HepG2 (cell line): Measurements from ENCODE around the gene LMAN2. TPM values are rescaled to one million over a fixed set of nuclear protein-coding genes. Genes with fewer than 3 reads are reported as not detected.

Source experiments
- AGO1 ChIP-seq: fragments of 200-400 bp; formaldehyde crosslinking; IDR thresholded peaks from 2 replicates; pipeline ENCODE4 v1.6.1; 2017; ENCODE audit warnings: mild to moderate bottlenecking, low read depth, low read length, moderate library complexity; ENCODE audit not compliant: poor library complexity, severe bottlenecking
- FIP1L1 ChIP-seq: fragments of 200-400 bp; formaldehyde crosslinking; IDR thresholded peaks from 2 replicates; pipeline ENCODE4 v1.6.1; 2018; ENCODE audit warnings: low read depth, mild to moderate bottlenecking, low read length, moderate library complexity, borderline replicate concordance; ENCODE audit not compliant: insufficient read depth
- NCOA1 ChIP-seq: sonication (generic); formaldehyde crosslinking; IDR thresholded peaks from 2 replicates; pipeline ENCODE4 v1.9.0; 2021; ENCODE audit warnings: missing genetic modification reagents
- NCOA5 ChIP-seq: sonication (generic); formaldehyde crosslinking; IDR thresholded peaks from 2 replicates; pipeline ENCODE4 v1.4.0; 2020; ENCODE audit warnings: missing genetic modification reagents
- NFYB ChIP-seq: sonication (generic); formaldehyde crosslinking; IDR thresholded peaks from 2 replicates; pipeline ENCODE4 v1.4.0; 2020; ENCODE audit warnings: missing genetic modification reagents
- NRL ChIP-seq: sonication (generic); formaldehyde crosslinking; IDR thresholded peaks from 2 replicates; pipeline ENCODE4 v1.5.0; 2020; ENCODE audit warnings: missing genetic modification reagents, mild to moderate bottlenecking, moderate library complexity, borderline replicate concordance
- POLR2AphosphoS5 ChIP-seq: IDR thresholded peaks from 2 replicates; pipeline ENCODE4 v1.6.1; 2012; ENCODE audit warnings: low read depth, low read length
- RFX1 ChIP-seq: fragments of 450-650 bp; IDR thresholded peaks from 2 replicates; pipeline ENCODE4 v1.6.1; 2017
- SALL1 ChIP-seq: sonication (generic); formaldehyde crosslinking; IDR thresholded peaks from 2 replicates; pipeline ENCODE4 v1.8.0; 2022; ENCODE audit warnings: mild to moderate bottlenecking, missing genetic modification reagents
- SNAPC2 ChIP-seq: sonication (generic); formaldehyde crosslinking; IDR thresholded peaks from 2 replicates; pipeline ENCODE4 v1.8.1; 2022; ENCODE audit warnings: mild to moderate bottlenecking, missing genetic modification reagents
- U2AF2 ChIP-seq: fragments of 200-400 bp; formaldehyde crosslinking; IDR thresholded peaks from 2 replicates; pipeline ENCODE4 v1.6.1; 2017; ENCODE audit warnings: low read depth, mild to moderate bottlenecking, low read length
- ZKSCAN5 ChIP-seq: sonication (generic); formaldehyde crosslinking; IDR thresholded peaks from 2 replicates; pipeline ENCODE4 v1.5.1; 2020; ENCODE audit warnings: mild to moderate bottlenecking, missing genetic modification reagents
- ZNF160 ChIP-seq: sonication (generic); formaldehyde crosslinking; IDR thresholded peaks from 2 replicates; pipeline ENCODE4 v1.8.0; 2022; ENCODE audit warnings: mild to moderate bottlenecking, inconsistent platforms, missing genetic modification reagents
- ZNF468 ChIP-seq: sonication (generic); formaldehyde crosslinking; IDR thresholded peaks from 2 replicates; pipeline ENCODE4 v1.8.0; 2022; ENCODE audit warnings: mild to moderate bottlenecking, moderate library complexity, missing genetic modification reagents
- ZNF709 ChIP-seq: sonication (generic); formaldehyde crosslinking; IDR thresholded peaks from 2 replicates; pipeline ENCODE4 v1.5.0; 2020; ENCODE audit warnings: mild to moderate bottlenecking, missing genetic modification reagents
- ZNF891 ChIP-seq: sonication (generic); formaldehyde crosslinking; IDR thresholded peaks from 2 replicates; pipeline ENCODE4 v1.5.0; 2020; ENCODE audit warnings: mild to moderate bottlenecking, missing genetic modification reagents
- ZSCAN25 ChIP-seq: sonication (generic); formaldehyde crosslinking; IDR thresholded peaks from 2 replicates; pipeline ENCODE4 v1.8.0; 2022; ENCODE audit warnings: mild to moderate bottlenecking, missing genetic modification reagents
- ZSCAN9 ChIP-seq: IDR thresholded peaks from 2 replicates; pipeline ENCODE4 v1.6.1; 2016; ENCODE audit warnings: borderline replicate concordance
- polyA plus RNA-seq, 8 experiments: library from polyadenylated mRNA; depleted of rRNA in 3 of 8; stranded (reverse) in 7 of 8; unstranded in 1 of 8; fragments of >200 nt; fragmentation: Illumina TruSeq in 4 of 8; extraction: Trizol in 4 of 8; gene quantifications; 2 replicates each; pipeline versions ENCODE4 v1.2.1 to v1.2.3, GENCODE V29; 2011 to 2016; ENCODE audit warnings: low read depth in 4 of 8, missing spikeins in 1 of 8, mixed read lengths in 1 of 8; ENCODE audit not compliant: insufficient read depth in 1 of 8
- total RNA-seq, 5 experiments: library from RNA; depleted of rRNA; stranded (reverse); fragments of >200 nt; fragmentation: Illumina TruSeq; extraction: Trizol; gene quantifications; 2 replicates each; pipeline ENCODE4 v1.2.3, GENCODE V29; 2016; ENCODE audit warnings: low read depth in 1 of 5
- TF ChIP-seq, protein P1 (sequence below): sonication (generic); formaldehyde crosslinking; conservative IDR thresholded peaks from 2 replicates; pipeline ENCODE4 v1.8.0; 2022; ENCODE audit warnings: missing genetic modification reagents
- TF ChIP-seq, protein P2 (sequence below): IDR thresholded peaks from 2 replicates; pipeline ENCODE4 v1.4.0; 2020; ENCODE audit warnings: mild to moderate bottlenecking, missing genetic modification reagents
- TF ChIP-seq, protein P3 (sequence below): sonication (generic); formaldehyde crosslinking; IDR thresholded peaks from 2 replicates; pipeline ENCODE4 v1.4.0; 2020; ENCODE audit warnings: missing genetic modification reagents
- TF ChIP-seq, protein P4 (sequence below): sonication (generic); formaldehyde crosslinking; IDR thresholded peaks from 2 replicates; pipeline ENCODE4 v1.5.1; 2020; ENCODE audit warnings: missing genetic modification reagents, mild to moderate bottlenecking, borderline replicate concordance

Gene LMAN2
- total and polyA plus RNA-seq, 2 of the 13 experiments (the other 11 are each of a cell fraction or from before 2014, with no cell fraction given), result 191 to 197 TPM

DNA sequence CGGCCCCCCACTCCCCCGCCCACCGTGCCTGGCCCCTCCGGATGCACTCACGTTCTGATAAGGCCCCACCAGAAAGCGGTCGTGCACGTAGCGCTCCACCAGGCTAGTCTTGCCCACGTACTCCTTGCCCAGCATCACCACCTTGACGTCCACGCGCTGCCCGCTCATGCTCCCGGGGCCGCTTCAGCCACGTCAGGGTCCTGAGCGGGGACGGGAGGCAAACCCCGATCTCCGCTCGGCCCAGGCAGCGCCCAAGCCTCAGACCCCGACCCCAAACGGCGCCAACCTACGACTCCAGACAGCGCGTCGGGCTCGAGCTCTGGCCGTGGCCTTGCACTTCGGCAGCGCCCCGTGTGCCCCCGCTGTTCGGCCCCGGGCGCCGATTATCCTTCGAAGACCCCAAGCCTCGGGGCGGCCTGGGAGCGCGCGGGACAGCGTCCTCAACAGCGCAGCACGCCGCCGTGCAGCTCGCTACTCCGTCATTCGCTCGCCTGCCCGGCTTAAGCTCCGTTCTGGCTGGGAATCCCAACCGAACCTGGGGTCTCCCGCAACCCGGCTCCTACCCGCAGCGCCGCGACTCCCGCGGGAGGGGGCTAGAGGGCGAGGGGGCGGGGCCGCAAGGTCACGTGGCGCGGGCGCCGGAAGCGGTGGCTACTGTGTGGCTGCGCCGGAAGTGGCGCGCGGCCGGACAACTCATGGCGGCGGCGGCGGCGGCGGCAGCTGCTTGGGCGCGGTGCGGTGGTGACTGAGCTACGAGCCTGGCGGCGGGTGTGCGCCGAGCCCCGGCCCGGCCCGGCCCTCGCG is 48.1 kb downstream of the LMAN2 start, which contains the start of the genes PRELID1 and RAB24 (continued):
- TF ChIP-seq, protein P1, sequence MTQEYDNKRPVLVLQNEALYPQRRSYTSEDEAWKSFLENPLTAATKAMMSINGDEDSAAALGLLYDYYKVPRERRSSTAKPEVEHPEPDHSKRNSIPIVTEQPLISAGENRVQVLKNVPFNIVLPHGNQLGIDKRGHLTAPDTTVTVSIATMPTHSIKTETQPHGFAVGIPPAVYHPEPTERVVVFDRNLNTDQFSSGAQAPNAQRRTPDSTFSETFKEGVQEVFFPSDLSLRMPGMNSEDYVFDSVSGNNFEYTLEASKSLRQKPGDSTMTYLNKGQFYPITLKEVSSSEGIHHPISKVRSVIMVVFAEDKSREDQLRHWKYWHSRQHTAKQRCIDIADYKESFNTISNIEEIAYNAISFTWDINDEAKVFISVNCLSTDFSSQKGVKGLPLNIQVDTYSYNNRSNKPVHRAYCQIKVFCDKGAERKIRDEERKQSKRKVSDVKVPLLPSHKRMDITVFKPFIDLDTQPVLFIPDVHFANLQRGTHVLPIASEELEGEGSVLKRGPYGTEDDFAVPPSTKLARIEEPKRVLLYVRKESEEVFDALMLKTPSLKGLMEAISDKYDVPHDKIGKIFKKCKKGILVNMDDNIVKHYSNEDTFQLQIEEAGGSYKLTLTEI (CRISPR knock-in tag), result no peak
- no peak for TF ChIP-seq FIP1L1
- TF ChIP-seq, protein P2, sequence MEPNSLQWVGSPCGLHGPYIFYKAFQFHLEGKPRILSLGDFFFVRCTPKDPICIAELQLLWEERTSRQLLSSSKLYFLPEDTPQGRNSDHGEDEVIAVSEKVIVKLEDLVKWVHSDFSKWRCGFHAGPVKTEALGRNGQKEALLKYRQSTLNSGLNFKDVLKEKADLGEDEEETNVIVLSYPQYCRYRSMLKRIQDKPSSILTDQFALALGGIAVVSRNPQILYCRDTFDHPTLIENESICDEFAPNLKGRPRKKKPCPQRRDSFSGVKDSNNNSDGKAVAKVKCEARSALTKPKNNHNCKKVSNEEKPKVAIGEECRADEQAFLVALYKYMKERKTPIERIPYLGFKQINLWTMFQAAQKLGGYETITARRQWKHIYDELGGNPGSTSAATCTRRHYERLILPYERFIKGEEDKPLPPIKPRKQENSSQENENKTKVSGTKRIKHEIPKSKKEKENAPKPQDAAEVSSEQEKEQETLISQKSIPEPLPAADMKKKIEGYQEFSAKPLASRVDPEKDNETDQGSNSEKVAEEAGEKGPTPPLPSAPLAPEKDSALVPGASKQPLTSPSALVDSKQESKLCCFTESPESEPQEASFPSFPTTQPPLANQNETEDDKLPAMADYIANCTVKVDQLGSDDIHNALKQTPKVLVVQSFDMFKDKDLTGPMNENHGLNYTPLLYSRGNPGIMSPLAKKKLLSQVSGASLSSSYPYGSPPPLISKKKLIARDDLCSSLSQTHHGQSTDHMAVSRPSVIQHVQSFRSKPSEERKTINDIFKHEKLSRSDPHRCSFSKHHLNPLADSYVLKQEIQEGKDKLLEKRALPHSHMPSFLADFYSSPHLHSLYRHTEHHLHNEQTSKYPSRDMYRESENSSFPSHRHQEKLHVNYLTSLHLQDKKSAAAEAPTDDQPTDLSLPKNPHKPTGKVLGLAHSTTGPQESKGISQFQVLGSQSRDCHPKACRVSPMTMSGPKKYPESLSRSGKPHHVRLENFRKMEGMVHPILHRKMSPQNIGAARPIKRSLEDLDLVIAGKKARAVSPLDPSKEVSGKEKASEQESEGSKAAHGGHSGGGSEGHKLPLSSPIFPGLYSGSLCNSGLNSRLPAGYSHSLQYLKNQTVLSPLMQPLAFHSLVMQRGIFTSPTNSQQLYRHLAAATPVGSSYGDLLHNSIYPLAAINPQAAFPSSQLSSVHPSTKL, result peak; percentile 51; the same call in 1 of the 2 replicates
- peak; percentile 76; the same call in 1 of the 2 replicates for TF ChIP-seq ZNF709 (CRISPR knock-in tag)
- peak; percentile 85; the same call in 1 of the 2 replicates for TF ChIP-seq NCOA1 (CRISPR knock-in tag)
- TF ChIP-seq, protein P3, sequence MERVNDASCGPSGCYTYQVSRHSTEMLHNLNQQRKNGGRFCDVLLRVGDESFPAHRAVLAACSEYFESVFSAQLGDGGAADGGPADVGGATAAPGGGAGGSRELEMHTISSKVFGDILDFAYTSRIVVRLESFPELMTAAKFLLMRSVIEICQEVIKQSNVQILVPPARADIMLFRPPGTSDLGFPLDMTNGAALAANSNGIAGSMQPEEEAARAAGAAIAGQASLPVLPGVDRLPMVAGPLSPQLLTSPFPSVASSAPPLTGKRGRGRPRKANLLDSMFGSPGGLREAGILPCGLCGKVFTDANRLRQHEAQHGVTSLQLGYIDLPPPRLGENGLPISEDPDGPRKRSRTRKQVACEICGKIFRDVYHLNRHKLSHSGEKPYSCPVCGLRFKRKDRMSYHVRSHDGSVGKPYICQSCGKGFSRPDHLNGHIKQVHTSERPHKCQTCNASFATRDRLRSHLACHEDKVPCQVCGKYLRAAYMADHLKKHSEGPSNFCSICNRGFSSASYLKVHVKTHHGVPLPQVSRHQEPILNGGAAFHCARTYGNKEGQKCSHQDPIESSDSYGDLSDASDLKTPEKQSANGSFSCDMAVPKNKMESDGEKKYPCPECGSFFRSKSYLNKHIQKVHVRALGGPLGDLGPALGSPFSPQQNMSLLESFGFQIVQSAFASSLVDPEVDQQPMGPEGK (CRISPR knock-in tag), result peak; percentile 79
- peak; percentile 84 for TF ChIP-seq ZNF891 (CRISPR knock-in tag)
- TF ChIP-seq, protein P4, sequence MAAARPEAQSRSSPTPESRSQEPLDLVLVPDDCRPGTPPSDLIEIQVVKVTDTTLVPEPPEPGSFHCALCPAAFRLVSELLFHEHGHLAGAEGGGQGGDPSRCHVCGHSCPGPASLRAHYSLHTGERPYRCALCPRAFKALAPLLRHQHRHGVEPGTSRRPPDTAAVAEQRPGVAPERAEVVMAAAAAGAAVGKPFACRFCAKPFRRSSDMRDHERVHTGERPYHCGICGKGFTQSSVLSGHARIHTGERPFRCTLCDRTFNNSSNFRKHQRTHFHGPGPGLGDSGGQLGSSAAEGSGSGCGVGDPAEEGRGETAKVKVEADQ (CRISPR knock-in tag), result no peak
- TF ChIP-seq ZSCAN9, result peak; percentile 84; the same call in 1 of the 2 replicates
- peak; percentile 21; the same call in 1 of the 2 replicates for TF ChIP-seq NFYB
- TF ChIP-seq ZSCAN25, result peak; percentile 37
- no peak for TF ChIP-seq RFX1
- no peak for TF ChIP-seq ZKSCAN5 (CRISPR knock-in tag)
- peak; percentile 49; the same call in 1 of the 2 replicates for TF ChIP-seq ZNF160 (CRISPR knock-in tag)
- TF ChIP-seq U2AF2, result no peak
- TF ChIP-seq NCOA5, result no peak
- no peak for TF ChIP-seq ZNF468
- TF ChIP-seq NRL, result peak; percentile 86
- TF ChIP-seq SNAPC2, result 0 out of 2 replicates have a peak, but pooled peaks have one; percentile 67
- peak; percentile 64 for TF ChIP-seq SALL1 (CRISPR knock-in tag)
- TF ChIP-seq POLR2AphosphoS5, result peak; percentile 77
- TF ChIP-seq AGO1, result peak; percentile 75
